Measurements from ENCODE around the gene PLA2G2F.
A peak's percentile ranks its signal among the peaks of the same experiment; 100 is the strongest.

The PLA2G2F gene

DNA sequence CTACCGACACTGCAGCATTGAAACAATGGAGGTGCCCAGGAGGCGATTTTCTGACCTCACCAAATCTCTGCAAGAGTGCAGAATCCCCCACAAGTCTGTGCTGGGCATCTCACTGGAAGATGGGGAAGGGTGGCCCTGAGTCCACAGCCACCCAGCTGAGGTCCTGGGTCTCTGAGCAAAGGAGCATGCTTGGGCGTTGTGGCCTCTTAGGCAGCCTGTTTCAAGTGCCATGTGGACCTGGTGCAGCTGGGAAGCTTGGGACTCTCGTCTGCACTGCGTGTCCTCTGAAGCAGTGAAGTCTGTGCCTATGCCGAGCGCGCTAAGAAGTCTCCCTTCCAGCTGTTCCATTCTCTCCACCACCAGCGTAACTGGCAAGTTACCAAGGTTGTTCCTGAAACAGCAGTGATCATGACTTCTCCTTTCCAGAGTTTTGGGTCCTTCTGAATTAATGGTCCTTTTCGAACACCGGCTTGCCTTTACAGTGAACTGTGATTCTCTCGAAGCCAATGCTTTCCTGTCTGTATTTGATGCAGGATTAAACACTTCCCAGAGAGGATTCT is 52.2 kb downstream of the PLA2G2F start:
- DNase-seq (ENCODE audit: low spot score), result no peak

DNA sequence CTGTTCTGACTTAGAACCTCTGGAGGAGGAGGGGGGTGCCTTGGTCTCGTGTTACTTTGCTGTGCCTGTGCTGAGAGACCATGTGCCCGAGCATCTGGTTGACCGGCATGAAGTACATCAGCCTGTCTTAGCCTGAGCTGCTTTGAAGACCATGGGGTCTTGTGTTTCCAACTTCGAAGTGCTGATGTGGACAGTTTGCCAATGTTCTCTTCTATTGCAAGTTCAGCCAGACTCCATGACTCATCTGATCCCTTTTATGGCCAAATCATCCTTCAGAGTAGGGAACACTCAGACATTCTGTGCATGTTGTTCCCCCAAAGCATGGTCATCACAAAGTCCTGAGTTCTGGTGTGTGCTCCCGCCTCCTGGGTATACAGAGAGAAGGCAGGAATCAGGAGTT is 53.2 kb downstream of the PLA2G2F start:
- no peak for DNase-seq (ENCODE audit: low spot score)

DNA sequence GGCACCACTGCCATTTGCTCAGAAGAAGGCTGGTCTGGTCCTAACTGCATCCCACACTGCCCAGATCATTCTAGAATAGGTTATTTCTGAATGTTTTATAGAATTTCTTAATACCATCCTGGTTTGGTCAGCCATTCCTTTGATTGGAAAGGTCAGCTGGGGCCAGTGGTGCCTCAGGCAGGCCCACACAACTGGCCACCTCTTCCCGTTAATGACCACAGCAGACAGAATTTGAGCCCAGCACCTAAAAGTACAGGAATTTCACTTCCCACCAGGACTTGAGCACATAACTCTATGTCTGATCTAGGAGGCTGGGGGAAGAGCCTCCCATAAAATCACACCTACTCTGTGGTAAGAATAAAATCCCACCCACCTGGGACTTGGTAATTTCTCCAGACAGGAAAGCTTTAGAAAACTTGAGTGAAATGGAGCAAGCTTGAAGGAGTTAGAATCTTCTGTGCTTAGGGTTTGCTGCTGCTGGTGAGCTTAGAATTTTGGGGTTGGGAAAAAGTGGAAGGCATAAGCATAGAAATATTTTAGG is 53.8 kb downstream of the PLA2G2F start:
- no peak for DNase-seq (ENCODE audit: low spot score)

DNA sequence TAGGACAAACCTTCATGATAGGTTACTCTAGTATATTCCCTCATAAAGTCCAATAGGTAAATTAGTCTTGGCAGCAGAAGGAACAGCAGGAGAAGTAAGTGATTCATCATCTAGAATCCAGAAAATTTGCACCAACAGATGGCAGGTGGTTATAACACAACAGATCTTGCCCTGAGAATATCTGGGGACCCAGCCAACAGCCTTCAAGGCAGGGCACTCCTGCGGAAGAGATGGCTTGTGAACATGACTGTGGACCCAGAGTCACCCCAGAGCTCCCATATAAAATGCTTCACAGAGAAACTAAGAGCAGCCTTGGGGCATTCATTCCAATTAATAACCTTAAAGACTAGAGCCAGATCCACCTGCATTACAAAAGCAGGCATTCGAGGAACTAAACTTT is 55.1 kb downstream of the PLA2G2F start:
- DNase-seq (ENCODE audit: low spot score), result no peak

DNA sequence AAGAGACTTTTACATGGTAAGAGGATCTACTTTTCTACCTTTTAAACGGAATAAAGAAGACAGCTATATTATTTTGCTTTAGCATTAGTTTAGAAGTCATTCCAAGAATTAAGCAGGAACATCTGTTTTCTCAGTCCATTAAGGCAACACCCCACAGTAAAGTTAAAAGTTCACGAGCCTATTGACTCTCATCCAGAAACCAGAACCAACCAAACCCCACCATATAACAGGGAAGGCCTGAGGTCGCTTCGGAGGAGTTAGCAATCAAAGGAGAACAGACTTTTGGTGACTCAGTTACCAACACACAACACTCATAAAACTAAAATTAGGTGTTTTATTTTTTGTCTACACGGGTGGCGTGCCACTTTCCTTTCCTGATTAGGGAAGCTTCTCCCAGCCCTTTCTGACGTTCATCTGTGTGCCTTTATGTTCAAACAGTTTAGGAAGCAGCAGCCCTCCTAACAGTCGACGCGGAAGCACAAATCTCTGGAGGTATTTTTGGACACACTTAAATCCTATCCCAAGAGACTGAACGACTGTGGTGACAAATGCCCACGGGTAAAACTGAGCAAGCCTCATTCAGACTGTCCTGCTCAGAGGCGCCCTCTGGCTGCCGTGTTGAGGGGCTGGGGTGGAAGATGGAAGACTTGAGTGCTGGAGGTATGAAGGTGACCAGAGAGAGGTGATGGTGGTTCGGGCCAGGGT is 55.8 kb downstream of the PLA2G2F start:
- DNase-seq (ENCODE audit: low spot score), result peak; percentile 72

DNA sequence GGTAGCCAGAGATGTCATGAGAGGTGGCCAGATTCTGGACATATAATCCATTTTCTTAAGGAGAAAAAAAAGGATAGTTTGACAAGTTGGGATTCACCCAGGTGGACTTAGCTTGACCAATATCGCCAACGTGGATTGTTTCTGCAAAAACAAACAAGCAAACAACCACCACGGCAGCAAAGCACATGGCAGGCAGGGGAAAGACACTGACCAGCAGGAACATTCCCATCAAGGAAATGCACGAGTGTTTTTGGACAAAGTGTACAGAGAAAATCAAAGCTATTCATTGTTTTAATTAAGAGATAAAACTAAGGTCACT is 56.3 kb downstream of the PLA2G2F start:
- no peak for DNase-seq (ENCODE audit: low spot score)

DNA sequence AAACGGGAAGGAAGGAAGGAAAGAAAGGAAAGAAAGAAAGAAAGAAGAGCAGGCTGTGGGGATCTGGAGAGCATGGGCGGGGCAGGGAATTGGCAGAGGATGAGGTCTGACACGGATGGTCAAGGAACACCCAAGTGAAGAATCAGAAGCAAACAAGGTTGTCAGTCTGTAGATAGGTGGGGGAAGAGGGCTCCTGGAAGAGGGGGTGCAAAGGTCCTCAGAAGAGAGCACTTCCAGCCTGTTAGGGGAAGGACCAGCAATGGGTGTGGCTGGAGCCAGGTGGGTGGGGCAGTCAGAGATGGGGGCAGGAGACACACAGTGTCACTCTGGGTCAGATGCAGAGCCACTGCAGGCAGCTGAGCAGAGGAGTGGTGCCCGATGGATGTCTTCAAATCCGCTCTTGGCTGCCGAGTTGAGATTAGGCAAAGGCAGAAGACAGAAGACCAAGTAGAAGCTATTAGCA is 58.2 kb downstream of the PLA2G2F start:
- no peak for DNase-seq (ENCODE audit: low spot score)

DNA sequence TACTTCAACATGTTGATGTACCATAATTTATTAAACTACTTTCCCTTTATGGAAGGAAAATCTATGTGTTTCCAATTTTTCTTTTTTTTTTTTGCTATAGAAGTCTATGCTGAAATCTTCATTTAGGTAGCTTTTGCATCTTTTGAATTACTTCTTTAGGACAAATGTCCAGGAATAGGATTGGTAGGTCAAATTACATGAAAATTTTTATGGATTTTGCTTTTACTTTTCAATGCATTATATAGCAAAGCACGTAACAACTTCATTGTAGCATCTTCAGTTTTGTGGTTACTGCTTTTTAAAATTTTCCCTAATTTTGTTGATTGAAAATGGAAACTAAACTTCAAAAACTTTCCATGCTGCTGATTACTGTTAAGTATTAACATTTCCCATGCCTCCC is 59.2 kb downstream of the PLA2G2F start:
- DNase-seq (ENCODE audit: low spot score), result no peak

DNA sequence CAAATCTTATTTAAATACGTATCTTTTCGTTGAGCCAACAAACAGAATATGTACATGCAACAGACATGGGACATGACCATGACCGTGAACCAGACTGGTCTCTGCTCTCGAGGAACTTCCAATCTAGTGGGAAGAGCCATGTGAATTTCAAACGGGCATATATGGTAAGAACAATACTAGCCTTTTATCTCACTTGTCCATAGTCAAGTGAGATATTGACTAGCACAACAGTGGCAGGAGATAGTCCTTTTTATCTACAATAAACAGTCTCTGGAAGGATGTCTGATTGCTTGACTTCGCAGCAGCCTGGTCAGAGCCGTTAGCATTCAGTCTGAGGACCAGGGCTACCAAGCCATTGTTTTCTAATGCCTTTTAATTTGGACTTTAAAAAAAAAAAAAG is 59.8 kb downstream of the PLA2G2F start:
- no peak for DNase-seq (ENCODE audit: low spot score)

DNA sequence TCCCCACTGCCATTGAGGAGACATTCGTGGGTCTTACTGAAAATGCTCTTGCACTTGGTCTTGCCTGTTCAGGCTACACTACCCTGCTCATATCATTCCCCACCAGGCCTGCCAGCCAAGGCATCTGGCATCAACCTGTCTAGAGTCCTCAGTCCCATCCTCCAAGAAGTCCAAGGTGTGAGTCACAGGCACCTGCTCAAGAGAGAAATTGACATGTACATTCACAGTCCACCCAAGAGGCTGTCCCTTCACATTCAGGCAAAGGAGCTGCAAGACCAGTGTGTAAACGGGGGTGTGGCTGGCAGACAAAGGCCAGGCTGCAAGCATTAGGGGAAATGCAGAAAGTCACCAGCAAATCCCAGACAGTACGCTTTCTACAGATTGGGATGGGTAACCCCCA is 60.3 kb downstream of the PLA2G2F start:
- no peak for DNase-seq (ENCODE audit: low spot score)

DNA sequence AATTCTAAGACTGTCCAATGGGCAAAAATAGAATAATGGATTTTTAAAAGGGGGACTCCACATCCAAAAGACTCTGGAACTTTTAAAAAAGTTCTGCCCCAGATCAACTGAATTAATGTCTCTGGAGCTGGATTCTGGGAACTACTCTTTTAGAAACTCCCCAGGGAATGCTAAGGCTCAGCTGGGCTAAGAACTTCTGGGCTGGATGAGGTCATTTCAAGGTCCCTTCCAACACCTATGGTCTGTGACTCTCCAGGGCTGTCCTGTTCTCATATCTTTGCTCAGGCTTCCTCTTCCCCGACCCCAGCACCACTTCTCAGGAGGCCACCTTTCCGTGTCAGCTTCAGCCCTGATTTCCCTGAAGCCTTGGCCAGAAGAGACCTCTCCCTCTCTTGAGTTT is 60.7 kb downstream of the PLA2G2F start:
- no peak for DNase-seq (ENCODE audit: low spot score)
